ENCODE results near the gene HMCN1.

HMCN1 gene

DNA sequence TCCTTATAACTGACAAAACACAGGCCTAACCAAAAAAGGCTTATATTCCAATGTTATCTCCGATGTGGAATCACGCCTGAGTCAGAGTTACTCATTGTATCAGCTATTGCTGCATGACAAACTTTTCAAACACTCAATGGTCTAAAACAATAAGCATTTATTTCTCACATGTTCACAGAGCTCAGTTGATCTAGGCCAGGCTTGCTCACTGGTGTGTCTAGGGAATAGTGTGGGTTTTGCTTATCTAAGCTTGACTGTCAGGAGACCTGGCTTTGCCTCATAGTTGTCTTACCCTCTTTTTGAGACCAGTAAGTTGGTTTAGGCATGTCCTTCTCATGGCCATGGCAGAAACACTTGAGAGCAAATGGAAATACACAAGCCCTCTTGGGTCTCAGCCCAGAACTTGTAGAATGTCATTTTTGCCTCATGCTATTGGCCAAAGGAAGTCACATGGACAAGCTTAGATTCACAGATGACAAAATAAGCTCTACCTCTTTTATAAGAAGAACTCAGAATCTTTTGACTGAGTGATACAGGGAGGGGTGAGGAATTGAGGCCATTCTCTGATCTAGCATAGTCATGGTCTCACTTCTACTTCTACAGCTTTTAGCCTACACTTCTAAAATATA lies 130.8 kb downstream of the HMCN1 start:
- H3K4me2 ChIP-seq (ENCODE audit: low read length): no peak overlapping the region
- no peak overlapping the region for H2AFZ ChIP-seq (ENCODE audit: low read length)
- TF ChIP-seq EZH2 (IDR thresholded peaks at IDR 0.05; ENCODE audit: borderline replicate concordance, low read length): no peak
- TF ChIP-seq, protein P1, sequence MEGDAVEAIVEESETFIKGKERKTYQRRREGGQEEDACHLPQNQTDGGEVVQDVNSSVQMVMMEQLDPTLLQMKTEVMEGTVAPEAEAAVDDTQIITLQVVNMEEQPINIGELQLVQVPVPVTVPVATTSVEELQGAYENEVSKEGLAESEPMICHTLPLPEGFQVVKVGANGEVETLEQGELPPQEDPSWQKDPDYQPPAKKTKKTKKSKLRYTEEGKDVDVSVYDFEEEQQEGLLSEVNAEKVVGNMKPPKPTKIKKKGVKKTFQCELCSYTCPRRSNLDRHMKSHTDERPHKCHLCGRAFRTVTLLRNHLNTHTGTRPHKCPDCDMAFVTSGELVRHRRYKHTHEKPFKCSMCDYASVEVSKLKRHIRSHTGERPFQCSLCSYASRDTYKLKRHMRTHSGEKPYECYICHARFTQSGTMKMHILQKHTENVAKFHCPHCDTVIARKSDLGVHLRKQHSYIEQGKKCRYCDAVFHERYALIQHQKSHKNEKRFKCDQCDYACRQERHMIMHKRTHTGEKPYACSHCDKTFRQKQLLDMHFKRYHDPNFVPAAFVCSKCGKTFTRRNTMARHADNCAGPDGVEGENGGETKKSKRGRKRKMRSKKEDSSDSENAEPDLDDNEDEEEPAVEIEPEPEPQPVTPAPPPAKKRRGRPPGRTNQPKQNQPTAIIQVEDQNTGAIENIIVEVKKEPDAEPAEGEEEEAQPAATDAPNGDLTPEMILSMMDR (IDR thresholded peaks at IDR 0.05; ENCODE audit: low read length): no peak
- H3K27me3 ChIP-seq (ENCODE audit: insufficient read depth, low read length): no peaks in the 10 kb centered on the region
- H3K36me3 ChIP-seq (ENCODE audit: insufficient read depth, low read length): no peaks in the 10 kb centered on the region
- H3K4me3 ChIP-seq (ENCODE audit: low read depth, low read length, poor library complexity, severe bottlenecking): no peak overlapping the region
- no peaks in the 10 kb centered on the region for H3K9me2 ChIP-seq (ENCODE audit: low read depth, low read length)
- no peaks in the 10 kb centered on the region for H3K4me1 ChIP-seq (ENCODE audit: insufficient read depth, low read length, severe bottlenecking)
- H3K9ac ChIP-seq (ENCODE audit: low read length): no peak overlapping the region
- no peaks in the 10 kb centered on the region for H4K20me1 ChIP-seq (ENCODE audit: insufficient read depth, low read length)
- H3F3A ChIP-seq (ENCODE audit: insufficient read depth, low read length): no peaks in the 10 kb centered on the region
- no peak overlapping the region for H3K27ac ChIP-seq (ENCODE audit: low read depth, low read length, poor library complexity, severe bottlenecking)
- no peaks in the 10 kb centered on the region for H3K79me2 ChIP-seq (ENCODE audit: insufficient read depth, low read length)
- H3K9me3 ChIP-seq (ENCODE audit: low read length): no peaks in the 10 kb centered on the region

DNA sequence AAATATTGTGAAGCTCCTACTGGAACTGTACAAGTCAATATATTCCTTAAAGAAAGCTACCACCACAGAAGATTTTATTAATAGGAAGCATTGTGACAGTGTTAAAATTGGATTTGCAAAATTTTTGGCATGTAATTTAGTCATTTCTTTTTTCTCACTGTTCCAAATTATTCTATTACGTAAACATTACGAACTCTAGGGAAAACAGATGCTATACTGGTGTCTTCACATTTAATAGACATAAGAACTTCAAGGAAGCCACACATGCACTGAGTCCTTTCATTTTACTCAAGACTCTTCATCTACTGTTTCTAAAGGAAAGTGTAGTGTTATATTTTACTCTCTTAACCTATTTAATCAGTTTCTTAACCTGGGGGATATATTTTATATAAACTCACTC lies 135.4 kb downstream of the HMCN1 start:
- H3F3A ChIP-seq (ENCODE audit: insufficient read depth, low read length): no peaks in the 10 kb centered on the region
- no peak overlapping the region for H3K27ac ChIP-seq (ENCODE audit: low read depth, low read length, poor library complexity, severe bottlenecking)
- no peak for TF ChIP-seq EZH2 (IDR thresholded peaks at IDR 0.05; ENCODE audit: borderline replicate concordance, low read length)
- TF ChIP-seq, protein P1 (IDR thresholded peaks at IDR 0.05; ENCODE audit: low read length): no peak
- H3K79me2 ChIP-seq (ENCODE audit: insufficient read depth, low read length): no peaks in the 10 kb centered on the region
- H3K9me2 ChIP-seq (ENCODE audit: low read depth, low read length): no peaks in the 10 kb centered on the region
- no peaks in the 10 kb centered on the region for H3K9me3 ChIP-seq (ENCODE audit: low read length)
- no peak overlapping the region for H3K4me3 ChIP-seq (ENCODE audit: low read depth, low read length, poor library complexity, severe bottlenecking)
- no peaks in the 10 kb centered on the region for H3K36me3 ChIP-seq (ENCODE audit: insufficient read depth, low read length)
- H3K4me2 ChIP-seq (ENCODE audit: low read length): no peak overlapping the region
- H3K27me3 ChIP-seq (ENCODE audit: insufficient read depth, low read length): no peaks in the 10 kb centered on the region
- no peaks in the 10 kb centered on the region for H4K20me1 ChIP-seq (ENCODE audit: insufficient read depth, low read length)
- no peaks in the 10 kb centered on the region for H3K4me1 ChIP-seq (ENCODE audit: insufficient read depth, low read length, severe bottlenecking)
- H3K9ac ChIP-seq (ENCODE audit: low read length): no peak overlapping the region
- H2AFZ ChIP-seq (ENCODE audit: low read length): no peak overlapping the region

DNA sequence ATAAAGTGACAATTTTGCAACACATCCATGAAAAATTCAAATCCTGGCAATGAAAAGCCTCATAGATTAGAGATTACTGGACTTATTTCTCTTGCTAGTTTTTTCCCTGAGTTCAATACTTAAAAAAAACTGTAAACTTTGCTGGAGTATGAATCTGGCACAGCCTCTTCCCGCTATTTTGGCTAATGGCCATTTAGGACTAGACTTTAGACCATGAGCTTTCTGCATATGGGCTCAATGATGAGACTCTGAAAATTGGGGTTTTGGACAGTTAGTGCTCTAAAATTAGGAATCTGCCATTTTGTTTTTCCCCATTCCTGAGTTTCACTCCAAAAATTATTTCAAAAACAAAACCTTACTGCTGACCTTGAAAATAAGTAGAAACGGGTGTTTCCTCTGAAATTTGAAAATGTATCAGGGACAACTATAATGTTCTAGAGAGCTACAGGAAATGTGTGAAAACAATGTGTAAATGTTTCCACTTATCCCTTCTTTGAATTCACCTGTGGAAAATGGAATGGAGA lies 137.5 kb downstream of the HMCN1 start:
- Histone ChIP-seq H3K9me2 (ENCODE audit: low read depth, low read length) (no peaks in the 10 kb centered on the region), H3K9ac (ENCODE audit: low read length) (no peak overlapping the region), H3K27ac (ENCODE audit: low read depth, low read length, poor library complexity, severe bottlenecking) (no peak overlapping the region), H2AFZ (ENCODE audit: low read length) (no peak overlapping the region), H3K4me3 (ENCODE audit: low read depth, low read length, poor library complexity, severe bottlenecking) (no peak overlapping the region), H3K4me2 (ENCODE audit: low read length) (no peak overlapping the region), H3F3A (ENCODE audit: insufficient read depth, low read length) (no peaks in the 10 kb centered on the region), H3K4me1 (ENCODE audit: insufficient read depth, low read length, severe bottlenecking) (no peaks in the 10 kb centered on the region), H3K27me3 (ENCODE audit: insufficient read depth, low read length) (no peaks in the 10 kb centered on the region), H3K79me2 (ENCODE audit: insufficient read depth, low read length) (no peaks in the 10 kb centered on the region), H3K36me3 (ENCODE audit: insufficient read depth, low read length) (no peaks in the 10 kb centered on the region), H4K20me1 (ENCODE audit: insufficient read depth, low read length) (no peaks in the 10 kb centered on the region), H3K9me3 (ENCODE audit: low read length) (no peaks in the 10 kb centered on the region)
- TF ChIP-seq EZH2 (IDR thresholded peaks at IDR 0.05; ENCODE audit: borderline replicate concordance, low read length): no peak
- TF ChIP-seq, protein P1 (IDR thresholded peaks at IDR 0.05; ENCODE audit: low read length): no peak
